SU-DHL-6 (cell line): Measurements from ENCODE around the gene CAMSAP3.

Source experiments
- H2AFZ ChIP-seq: fragments of 200-600 bp; sonication (generic); 2 replicates; pipeline ENCODE4 v1.6.1; 2014; ENCODE audit warnings: low read depth, mild to moderate bottlenecking, moderate library complexity, mixed read lengths, antibody characterized with exemption, low read length; ENCODE audit not compliant: severe bottlenecking
- H3F3A ChIP-seq: fragments of 200-600 bp; shearing (Covaris generic); 2 replicates; pipeline ENCODE4 v1.6.0; 2016; ENCODE audit warnings: antibody characterized with exemption, mild to moderate bottlenecking; ENCODE audit not compliant: insufficient read depth
- H3K27ac ChIP-seq: fragments of 200-600 bp; sonication (generic); 2 replicates; pipeline ENCODE4 v1.5.1; 2016; ENCODE audit warnings: low read depth, mild to moderate bottlenecking, low read length, moderate library complexity, mixed read lengths
- H3K27me3 ChIP-seq: fragments of 200-600 bp; sonication (generic), shearing (Covaris generic); 2 replicates; pipeline ENCODE4 v1.6.0; 2014; ENCODE audit warnings: mild to moderate bottlenecking, low read length
- H3K36me3 ChIP-seq: fragments of 200-600 bp; sonication (generic); 2 replicates; pipeline ENCODE4 v1.6.1; 2014; ENCODE audit warnings: mild to moderate bottlenecking, low read length, mixed read lengths
- H3K4me2 ChIP-seq: fragments of 300-600, 200-600 bp; shearing (Covaris generic), sonication (generic); 2 replicates; pipeline ENCODE4 v1.6.0; 2014; ENCODE audit warnings: low read length, low read depth, mild to moderate bottlenecking; ENCODE audit not compliant: poor library complexity, severe bottlenecking
- H3K4me3 ChIP-seq: fragments of 200-600 bp; sonication (generic); 2 replicates; pipeline ENCODE4 v1.5.1; 2014; ENCODE audit warnings: antibody characterized with exemption, low read length, mild to moderate bottlenecking, mixed read lengths; ENCODE audit not compliant: insufficient read depth, poor library complexity, severe bottlenecking
- H3K79me2 ChIP-seq: fragments of 200-600 bp; sonication (generic); 2 replicates; pipeline ENCODE4 v1.6.1; 2014; ENCODE audit warnings: mild to moderate bottlenecking, low read length, moderate library complexity; ENCODE audit not compliant: insufficient read depth
- H3K9ac ChIP-seq: fragments of 200-600 bp; sonication (generic); 2 replicates; pipeline ENCODE4 v1.7.0; 2014; ENCODE audit warnings: mild to moderate bottlenecking, low read length
- H3K9me2 ChIP-seq: fragments of 200-600 bp; sonication (generic); replicated peaks from 2 replicates; pipeline ENCODE4 v1.6.1; 2014; ENCODE audit warnings: low read length; ENCODE audit not compliant: insufficient read depth
- H3K9me3 ChIP-seq: fragments of 200-600 bp; sonication (generic); 2 replicates; pipeline ENCODE4 v1.6.1; 2014; ENCODE audit warnings: low read length, mixed read lengths; ENCODE audit not compliant: insufficient read depth
- H4K20me1 ChIP-seq: fragments of 200-600 bp; sonication (generic); 2 replicates; pipeline ENCODE4 v1.6.1; 2014; ENCODE audit warnings: low read depth, mild to moderate bottlenecking, antibody characterized with exemption, low read length, moderate library complexity, mixed read lengths
- CTCF ChIP-seq: fragments of 200-600 bp; sonication (generic); IDR thresholded peaks from one replicate; pipeline ENCODE4 v1.5.1; 2017; ENCODE audit warnings: antibody characterized with exemption, mild to moderate bottlenecking, low read length, moderate library complexity; ENCODE audit not compliant: insufficient read depth, poor library complexity, severe bottlenecking
- EZH2phosphoT487 ChIP-seq: fragments of 200-600 bp; sonication (generic), shearing (Covaris generic); conservative IDR thresholded peaks from 2 replicates; pipeline ENCODE4 v1.6.1; 2018; ENCODE audit warnings: mild to moderate bottlenecking, antibody characterized with exemption, low read length, moderate library complexity, mixed read lengths

Gene CAMSAP3

GRCh38 chr19:7549429-7550148 is 46.1 kb upstream of the CAMSAP3 start:
- H3K27ac ChIP-seq = no peak overlapping the region
- H4K20me1 ChIP-seq = no peaks in the 10 kb centered on the region
- H3K79me2 ChIP-seq = no peaks in the 10 kb centered on the region
- no peaks in the 10 kb centered on the region for H3K36me3 ChIP-seq
- no peaks in the 10 kb centered on the region for H3K9me3 ChIP-seq
- no peaks in the 10 kb centered on the region for H3K27me3 ChIP-seq
- H3K4me3 ChIP-seq = no peak overlapping the region
- no peak overlapping the region for H3K9ac ChIP-seq
- H3K4me2 ChIP-seq = no peak overlapping the region
- H2AFZ ChIP-seq = no peak overlapping the region
- no peaks in the 10 kb centered on the region for H3F3A ChIP-seq
- no peaks in the 10 kb centered on the region for H3K9me2 ChIP-seq
- TF ChIP-seq EZH2phosphoT487 (no peak), CTCF (no peak)

- Histone ChIP-seq H3K9ac (no peak overlapping the region), H3K9me2 (no peaks in the 10 kb centered on the region), H3K79me2 (no peaks in the 10 kb centered on the region), H3K9me3 (no peaks in the 10 kb centered on the region), H2AFZ (no peak overlapping the region), H3K4me2 (no peak overlapping the region), H3K27ac (no peak overlapping the region), H3K27me3 (no peaks in the 10 kb centered on the region), H3F3A (no peaks in the 10 kb centered on the region), H3K36me3 (no peaks in the 10 kb centered on the region), H4K20me1 (no peaks in the 10 kb centered on the region), H3K4me3 (no peak overlapping the region)
- TF ChIP-seq CTCF (no peak), EZH2phosphoT487 (no peak)
These were observed 45.4 kb upstream of the CAMSAP3 start for GRCh38 chr19:7550169-7550770.

GRCh38 chr19:7550987-7551761 is 44.5 kb upstream of the CAMSAP3 start:
- Histone ChIP-seq H4K20me1 (no peaks in the 10 kb centered on the region), H3F3A (no peaks in the 10 kb centered on the region), H3K9me3 (no peaks in the 10 kb centered on the region), H3K27ac (no peak overlapping the region), H3K79me2 (no peaks in the 10 kb centered on the region), H2AFZ (no peak overlapping the region), H3K9me2 (no peaks in the 10 kb centered on the region), H3K4me3 (no peak overlapping the region), H3K27me3 (no peaks in the 10 kb centered on the region), H3K4me2 (no peak overlapping the region), H3K36me3 (no peaks in the 10 kb centered on the region), H3K9ac (no peak overlapping the region)
- no peak for TF ChIP-seq EZH2phosphoT487
- no peak for TF ChIP-seq CTCF
